Activated CD8-positive, alpha-beta memory T cell treated with anti-CD3 and anti-CD28 coated beads, Interleukin-2, amount 50 U/mL, for 48 hours (primary cell): ENCODE measurements around the gene TMEM269.
A peak's percentile ranks its signal among the peaks of the same experiment; 100 is the strongest.

Experiments
- DNase-seq: peaks from one replicate; pipeline ENCODE4 v3.0.0-alpha.2; 2020

Gene TMEM269

DNA sequence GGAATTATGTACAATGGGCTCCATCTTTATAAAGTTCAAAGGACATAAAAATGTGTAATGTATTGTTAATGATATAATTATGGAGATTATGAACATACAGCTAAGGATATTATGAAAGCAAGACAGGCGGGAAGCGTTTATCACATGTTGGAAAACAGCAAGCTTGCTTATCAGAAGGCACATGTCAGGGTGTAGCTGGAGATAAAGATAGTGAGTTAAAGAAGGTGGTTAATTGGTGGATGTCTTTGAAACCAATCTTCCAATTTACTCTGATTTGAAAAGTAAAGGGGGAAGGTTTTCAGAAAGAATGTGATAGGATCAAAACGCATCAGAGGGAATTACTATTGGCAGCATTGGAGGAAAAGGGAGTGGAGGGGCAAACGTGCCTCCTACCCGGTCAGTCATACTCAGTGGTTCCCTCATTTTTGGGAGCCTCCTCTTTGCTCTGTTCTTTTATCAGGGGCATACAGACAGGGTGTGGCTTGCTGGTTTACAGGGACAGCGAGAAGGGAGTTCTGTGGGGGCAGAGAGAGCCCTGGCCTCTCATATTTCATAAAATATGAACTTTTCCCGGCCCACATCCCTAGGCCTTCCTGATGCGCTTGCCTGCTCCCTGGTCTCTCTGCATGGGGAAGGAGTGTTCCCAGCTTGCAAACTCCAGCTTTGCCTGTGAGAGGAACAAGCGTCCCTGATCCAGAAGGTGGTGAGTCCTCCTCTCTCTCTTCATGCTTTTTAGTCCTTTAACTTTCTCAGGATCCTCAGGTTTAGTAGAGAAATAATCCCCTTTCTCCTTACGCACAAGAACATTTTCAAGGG, 40.5 kb downstream of the TMEM269 start:
- no peak for DNase-seq

DNA sequence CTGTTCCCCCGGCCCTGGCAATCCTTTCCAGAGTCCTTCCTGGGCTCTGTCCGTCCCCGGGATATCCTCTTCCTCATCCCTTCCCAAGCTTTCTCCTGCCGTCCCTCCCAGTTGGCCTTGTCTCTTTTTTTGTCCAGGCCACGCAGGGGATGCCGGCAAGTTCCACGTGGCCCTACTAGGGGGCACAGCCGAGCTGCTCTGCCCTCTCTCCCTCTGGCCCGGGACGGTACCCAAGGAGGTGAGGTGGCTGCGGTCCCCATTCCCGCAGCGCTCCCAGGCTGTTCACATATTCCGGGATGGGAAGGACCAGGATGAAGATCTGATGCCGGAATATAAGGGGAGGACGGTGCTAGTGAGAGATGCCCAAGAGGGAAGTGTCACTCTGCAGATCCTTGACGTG, 45.8 kb downstream of the TMEM269 start:
- DNase-seq = no peak

DNA sequence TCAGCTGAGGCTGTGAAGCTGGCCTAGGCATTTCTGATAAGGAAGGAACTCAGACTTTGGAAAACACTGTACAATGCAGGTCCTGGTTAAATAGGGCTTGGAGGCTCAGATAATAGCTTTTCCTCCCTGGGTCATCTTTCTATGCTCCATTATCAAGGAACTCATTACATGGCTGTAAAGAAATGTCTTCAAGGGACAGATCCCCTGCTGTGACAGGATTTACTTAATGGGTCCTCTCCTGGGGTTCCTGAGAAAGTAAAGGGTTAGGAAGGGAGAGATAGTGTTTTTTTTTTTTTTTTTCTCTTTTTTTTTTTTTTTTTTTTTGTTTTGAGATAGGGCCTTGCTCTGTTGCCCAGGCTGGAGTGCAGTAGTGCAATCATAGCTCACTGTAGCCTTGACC, 46.5 kb downstream of the TMEM269 start:
- DNase-seq = no peak

DNA sequence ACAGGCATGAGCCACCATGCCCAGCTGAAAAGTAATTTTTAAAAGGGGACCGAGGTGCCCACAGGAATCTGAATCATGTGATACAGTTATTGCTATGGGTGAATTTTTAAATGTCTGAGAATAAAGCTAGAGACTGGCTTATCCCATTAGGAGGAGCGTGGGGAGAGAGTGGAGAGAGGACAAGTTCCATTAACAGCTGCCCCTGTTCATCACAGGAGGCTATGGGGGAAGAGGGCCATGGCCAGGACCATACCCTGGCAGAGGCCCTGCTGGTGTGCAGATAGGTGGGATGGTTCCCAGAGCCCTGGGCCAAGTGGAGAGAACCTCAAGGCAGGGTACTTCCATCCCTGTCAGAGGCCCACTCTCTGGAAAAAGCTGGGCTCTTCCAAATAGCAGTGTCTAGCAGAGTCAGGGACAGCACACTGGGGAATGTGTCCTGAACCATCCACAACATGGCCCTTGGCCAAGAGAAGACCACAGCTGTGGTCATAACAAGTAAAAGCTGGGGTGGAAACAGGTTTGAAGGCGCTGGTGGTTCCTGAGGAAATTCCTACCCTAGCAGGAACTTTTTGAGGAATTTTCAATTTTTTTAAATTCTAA, 48.0 kb downstream of the TMEM269 start:
- no peak for DNase-seq

DNA sequence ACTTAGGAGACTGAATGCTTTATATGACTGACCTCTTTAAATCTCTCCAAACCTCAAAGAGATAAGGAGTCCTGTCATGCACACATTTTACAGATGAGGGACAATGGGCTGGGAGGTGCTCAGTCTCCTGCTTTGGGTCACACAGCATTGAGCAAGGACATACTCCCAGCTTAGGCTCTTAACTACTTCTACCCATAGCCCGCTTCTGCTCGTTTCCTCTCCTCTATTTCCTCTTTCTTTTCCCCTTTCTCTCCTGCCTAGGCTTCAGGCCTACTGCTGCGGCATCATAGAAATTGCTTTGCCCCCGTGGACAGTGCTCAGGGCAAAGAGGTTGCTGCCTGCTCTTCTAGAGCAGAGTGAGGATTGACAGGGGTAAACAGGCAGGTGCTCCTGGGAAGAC, 49.2 kb downstream of the TMEM269 start:
- DNase-seq = no peak

DNA sequence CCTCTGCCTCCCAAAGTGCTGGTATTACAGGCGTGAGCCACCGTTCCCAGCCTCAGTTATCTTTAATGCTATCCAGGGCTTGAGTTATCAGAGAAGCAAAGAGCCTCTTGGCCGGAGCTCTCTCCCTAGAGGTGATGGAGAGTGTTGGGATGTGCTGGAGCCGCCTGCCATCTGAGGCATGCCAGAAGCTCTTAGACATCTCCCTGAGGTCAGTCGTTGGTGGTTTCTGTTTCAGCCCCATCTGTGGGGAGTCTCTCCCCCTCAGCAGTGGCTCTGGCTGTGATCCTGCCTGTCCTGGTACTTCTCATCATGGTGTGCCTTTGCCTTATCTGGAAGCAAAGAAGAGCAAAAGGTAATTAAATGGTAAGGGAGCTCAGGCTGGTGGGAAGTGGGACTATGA, 50.0 kb downstream of the TMEM269 start:
- no peak for DNase-seq

DNA sequence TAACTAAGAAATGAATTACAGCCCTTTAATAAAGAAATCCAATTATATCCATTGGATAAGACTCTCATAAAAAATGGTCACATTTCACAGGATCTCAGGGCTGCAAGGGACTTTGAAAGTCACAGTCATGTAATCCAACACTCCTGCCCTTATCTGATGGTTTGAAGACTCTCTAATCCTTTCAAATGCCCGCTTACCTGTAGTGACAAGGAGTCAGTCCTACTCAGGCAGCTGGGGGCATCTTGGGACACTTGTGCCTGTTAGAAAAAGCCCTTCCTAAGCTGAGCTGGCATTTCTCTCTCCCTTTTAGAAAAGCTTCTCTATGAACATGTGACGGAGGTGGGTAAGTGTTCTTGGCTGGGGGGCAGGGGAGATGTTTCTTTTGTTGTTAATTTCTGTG, 50.6 kb downstream of the TMEM269 start:
- DNase-seq = no peak

DNA sequence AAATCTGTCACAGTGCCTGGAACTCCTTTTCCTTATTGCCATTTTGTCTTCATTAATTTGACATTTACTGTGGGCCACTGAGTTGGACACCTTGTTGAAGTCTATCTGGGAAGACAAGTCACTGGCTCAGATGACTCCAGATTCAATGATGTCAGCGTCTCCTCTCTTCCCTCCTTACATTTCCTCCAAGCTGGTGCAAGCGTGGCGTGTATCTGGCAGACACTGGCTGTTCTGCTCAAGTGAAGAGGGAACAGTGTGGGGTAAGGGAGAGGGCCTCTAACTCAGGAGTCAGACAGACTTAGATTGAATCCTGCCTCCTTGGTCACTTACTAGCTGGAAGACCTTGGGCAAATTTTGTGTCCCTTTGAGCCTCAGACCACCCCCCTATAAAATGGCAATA, 52.9 kb downstream of the TMEM269 start:
- no peak for DNase-seq

DNA sequence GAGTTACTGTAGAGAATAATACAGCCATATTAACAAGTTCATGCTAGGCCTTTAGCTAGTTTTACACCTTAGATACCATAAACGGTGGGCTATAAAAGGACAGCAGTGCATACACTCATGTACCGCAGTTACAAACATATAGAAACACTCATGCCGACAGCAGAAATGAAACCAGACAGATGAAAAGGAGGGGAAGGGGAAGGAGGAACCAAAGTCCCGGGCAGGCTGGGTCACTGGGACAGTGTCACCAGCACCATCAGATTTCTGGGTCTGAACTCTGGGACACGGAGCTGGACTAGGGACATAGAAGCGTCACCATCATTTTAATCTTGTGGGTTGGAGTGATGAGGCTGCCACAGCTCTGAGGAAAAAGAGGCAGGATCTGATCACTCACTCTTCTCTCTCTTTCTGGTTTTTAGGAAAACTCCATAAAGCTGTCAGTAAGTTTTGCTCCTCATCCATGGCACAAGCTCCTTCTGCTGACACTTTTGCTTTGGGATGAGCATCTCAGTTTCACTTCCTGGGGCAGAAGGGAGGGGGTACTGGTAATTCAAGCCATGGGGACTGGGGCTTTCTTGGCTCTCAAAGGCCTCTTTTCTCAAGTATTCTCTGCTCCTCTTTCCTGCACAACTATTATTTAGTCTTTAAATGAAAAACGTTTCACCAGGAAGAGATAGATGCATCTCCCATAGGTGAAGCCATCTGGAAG, 53.8 kb downstream of the TMEM269 start:
- DNase-seq = no peak

DNA sequence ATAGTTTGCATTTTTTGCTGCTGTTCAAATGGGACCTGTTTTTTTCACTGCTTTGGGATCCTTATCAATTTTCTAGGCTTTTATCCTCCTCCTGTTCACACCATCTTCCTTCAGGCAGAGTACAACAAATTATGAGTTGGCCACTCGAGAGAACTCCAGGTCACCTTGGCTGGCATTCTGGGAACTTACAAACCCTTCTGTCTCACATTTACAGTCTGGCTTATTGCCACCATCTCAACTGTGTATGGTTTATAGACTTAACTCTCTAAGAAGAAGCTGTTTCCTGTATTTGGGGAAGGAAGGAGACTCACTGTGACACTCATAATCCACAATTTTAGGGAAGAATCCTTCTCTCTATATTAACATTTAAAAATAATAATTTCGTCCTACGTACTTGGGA, 56.2 kb downstream of the TMEM269 start:
- no peak for DNase-seq

DNA sequence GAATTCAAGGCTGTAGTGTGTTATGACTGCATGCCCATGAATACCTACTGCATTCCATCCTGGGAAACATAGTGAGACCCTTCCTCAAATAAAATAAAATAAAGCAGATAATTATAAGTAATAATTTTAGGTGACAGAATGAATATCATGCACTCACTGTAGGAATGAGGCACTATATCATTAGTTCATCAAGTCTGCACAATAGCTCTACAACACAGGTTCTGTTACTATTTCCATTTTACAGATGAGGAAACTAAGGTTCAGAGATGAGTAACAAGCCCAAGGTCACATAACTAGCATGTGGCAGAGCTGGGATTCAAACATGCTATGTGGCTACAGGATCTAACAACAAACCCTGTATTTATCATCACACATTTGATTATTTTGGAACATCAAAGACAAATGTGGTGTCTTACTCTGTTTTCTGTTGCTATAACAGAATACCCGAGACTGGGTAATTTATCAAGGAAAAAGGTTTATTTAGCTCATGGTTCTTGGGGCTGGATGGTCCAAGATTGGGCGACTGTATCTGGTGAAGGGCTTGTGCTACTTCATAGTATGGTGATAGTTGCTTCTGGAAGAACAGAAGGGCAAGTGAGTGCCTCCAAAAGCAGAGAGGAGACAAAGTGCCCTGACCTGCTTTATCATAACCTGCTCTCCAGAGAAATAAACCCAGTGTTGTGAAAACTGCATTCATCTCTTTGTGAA, 56.8 kb downstream of the TMEM269 start:
- DNase-seq = no peak

DNA sequence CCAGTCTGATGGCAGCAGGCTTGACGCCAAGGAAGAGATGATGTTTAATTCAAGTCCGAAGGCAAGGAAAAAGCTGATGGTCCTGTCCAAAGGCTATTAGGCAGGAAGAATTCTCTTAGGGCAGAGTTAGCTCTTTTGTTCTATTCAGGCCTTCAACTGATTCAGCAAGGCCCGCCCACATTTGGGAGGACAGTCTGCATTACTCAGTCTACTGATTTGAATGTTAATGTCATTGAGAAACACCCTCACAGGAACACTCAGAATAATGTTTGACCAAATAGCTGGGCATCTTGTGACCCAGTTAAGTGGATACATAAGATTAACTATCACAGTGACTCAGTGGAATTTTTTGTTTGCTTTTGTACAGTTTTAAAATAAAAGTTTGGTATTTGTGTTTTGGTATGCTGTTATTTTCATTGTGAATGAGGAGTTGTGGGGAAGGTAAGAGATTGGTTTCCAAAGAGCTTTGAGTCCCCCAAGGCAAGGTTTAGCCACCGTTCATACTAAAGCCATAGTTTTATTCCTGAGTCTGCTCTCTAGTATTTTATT, 59.9 kb downstream of the TMEM269 start:
- no peak for DNase-seq

DNA sequence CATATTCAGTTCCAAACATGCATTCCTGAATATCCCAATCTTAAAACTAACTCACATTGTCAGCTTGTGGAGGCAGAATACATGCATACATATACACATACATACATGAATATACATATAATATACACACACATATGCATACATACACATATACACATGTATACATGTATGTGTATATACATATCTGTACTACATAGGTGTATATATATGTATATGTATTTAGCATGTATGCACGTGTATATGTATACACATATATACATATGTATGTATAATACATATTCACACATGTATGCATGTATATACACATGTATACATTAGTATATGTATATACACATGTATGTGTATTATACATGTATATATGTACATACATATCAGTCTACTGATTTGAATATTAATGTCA, 60.4 kb downstream of the TMEM269 start:
- DNase-seq = no peak

DNA sequence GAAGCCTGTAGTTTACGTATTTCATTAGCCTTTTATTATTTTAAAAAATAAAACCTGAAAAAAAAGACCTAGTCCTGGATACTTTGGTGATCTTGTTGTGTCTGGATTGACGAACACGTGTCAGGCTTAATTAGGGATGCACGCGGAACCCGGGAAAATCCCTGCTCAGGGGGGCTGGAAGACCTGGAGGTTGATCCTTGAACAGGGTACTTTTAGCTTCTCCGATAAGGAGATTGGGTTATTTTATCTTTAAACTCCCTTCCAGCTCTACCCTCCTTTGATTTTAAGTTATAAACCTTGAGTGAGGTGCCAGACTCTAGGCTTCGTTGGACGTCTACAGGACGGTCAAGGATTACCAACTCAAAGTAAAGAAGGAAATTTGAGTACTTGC, 61.1 kb downstream of the TMEM269 start:
- no peak for DNase-seq

DNA sequence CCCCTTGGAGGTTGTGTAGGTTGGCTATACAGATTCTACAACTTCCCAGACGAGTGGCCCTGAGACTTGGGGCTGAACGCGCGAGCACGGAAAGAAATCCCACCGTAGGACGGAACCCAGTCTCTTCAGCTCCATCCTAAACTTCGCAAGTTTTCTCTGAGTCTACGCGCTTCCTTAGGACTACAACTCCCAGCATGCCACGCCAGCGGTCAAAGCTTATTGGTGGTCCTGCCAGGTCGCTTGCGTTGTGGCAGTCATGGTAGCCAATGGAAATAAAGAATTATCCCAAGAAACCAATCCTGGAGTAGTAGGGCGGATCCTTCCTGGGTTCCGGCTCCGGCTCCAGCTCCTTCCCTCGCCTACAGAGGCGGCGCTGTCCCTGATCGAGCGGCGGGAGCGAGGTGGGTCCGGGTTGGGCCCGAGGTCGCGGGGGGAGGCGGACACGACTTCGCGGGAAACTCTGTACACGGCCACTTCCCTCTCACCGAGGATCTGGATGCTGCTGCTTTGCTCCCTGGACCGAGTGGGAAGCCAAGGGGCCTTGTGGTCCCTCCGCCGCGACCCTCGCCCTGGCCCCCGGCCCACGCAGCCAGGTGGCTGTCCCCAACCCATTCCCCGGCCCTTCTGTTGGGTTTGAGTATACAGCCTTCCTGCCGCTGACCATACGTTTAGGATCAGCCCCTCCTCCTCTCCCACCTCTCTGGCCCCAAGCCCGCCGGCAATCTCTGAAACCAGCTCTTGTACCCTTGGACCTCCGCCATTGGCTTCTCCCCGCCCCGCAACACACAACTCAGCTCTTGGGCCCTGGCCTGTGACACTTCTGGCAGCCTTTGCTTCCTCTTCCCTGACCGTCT, 61.7 kb downstream of the TMEM269 start, which contains the start of gene ZNF691:
ZNF691 (plus strand) TSS at position 357 of the 854 bp plus-strand sequence. CDS start 3,046 bp downstream, outside the sequence.
- DNase-seq = peak; percentile 85

DNA sequence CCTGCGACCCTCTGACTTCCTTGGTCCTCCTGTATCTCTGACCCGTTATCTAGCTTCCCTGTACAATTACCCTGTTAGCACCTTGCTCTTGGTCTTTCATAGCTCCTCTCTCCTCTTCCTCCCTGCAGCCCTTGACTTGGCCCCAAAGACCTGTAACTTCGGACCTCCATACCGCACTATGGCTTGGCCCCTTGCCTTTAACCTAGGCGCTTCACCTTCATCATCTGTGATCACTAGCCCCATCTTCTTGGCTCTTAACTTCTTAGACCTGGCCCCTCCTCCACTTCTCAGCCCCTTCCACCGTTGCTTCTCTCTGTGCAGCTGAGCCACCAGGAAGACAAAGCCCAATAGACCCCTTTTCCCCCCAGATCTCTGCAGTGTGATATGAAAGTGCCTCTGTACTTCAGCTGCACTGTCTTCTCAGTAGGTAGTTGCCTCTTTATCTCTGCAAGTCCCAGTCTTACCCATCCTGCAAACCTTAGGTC, 62.4 kb downstream of the TMEM269 start:
- no peak for DNase-seq

DNA sequence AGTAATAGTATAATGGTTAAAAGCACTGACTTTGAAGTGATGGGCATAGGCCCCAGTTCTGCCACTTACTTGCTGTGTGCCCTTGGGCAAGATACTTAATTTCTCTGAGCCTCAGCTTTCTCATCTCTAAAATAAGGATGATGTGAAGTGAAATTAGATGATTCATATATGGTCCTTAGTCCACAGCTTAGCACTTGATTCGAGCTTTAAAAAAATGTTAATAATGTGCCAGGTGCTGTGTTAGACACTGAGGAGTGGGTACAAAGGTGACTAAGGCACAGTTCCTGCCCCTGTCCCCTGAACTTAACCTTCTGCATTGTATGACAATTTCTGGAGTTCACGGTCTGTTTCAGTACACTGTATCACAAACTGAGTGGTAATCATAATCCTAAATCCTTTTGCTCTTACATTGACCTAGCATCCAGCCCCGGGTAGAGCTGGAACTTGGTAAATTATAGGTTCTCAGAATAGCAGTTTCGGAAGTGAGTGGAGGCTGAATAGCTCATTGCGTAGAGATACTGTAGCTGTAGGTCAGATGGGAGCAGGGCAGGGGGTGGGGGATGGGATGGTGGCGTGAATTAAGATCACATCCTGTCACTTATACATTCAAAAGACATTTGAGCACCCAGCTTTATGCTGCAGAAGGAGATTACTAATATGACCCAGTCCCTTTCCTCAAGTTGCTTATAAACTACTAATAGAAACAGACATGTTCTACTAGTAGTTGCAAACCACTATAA, 63.1 kb downstream of the TMEM269 start:
- no peak for DNase-seq

DNA sequence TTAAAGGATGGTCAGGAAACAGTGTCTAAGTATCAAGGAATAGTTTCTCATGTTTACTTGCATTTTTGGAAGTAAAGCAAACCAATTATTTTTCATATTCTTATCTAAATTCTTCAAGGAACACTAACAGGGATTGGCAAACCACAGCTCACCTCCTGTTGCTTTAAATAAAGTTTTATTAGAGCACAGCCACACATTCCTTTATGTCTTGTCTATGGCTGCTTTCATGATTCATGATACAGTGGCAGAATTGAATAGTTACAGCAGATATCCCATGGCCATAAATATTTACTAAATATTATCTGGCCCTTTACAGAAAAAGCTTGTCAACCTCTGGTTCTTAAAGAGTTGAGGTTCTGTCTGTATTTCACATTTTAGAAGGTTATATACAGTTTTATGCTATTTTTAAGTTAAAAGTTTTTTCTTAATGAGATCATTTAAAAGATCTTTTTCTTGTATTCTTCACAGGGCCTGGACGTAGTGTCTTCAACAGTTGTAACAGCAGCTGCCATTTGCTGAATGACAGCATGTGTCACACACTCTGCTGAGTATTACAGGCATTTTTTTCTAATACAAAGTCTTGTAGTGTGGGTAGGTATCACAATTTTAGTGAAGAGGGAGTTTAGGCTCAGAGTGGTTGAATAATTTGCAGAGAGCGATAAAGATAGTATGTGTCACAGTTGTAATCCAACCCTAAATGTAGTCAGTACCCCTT, 64.2 kb downstream of the TMEM269 start:
- no peak for DNase-seq

DNA sequence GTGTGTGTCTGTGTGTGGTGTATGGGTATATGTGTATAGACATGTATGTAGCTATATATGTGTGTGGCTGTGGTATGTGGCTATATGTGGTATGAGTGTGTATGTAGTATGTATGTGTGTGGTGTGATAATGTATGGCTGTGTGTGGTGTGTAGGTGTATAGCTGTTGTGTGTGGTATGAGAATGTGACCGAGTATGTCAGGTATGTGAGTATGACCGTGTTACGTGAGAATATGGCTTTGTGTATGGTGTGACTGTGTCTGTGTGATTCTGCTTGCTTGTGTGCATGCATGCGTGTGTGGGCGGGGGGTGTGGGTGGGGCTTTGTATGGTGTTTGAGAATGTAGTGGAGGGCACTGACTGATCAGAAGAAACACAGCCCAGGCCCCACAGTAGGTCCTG, 65.2 kb downstream of the TMEM269 start:
- DNase-seq = no peak
